ENCODE results near the gene GPR35.

The GPR35 gene

DNA sequence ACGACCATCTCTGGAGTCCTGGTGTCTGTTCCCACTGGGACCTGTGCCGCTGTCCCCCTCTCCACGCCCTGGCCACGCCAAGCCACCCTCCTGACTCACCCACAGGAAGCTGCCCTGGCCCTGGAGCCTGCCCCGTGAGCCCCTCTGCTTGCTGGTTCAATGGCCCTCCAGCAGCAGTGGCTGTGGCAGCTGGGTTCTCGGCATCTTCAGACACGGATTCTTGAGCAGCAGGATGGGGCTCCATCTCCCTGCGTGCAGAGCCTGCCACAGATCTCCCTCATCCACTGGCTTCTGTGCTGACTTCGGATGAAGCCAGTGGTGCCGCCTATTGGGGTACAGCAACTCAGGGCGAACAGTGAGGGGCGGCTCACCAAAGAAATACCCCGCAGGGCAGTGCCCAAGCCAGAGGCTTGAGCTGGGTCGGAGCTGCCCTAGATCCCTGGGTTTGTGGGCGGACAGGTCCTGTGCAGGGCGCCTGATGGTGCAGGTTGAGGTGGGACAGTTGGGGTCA lies 24.8 kb upstream of the GPR35 start:
- H3K27ac ChIP-seq (replicated peaks): no peak overlapping the region
- DNase-seq (ENCODE audit: low read depth in 1 of 2, low spot score in 1 of 2): no peak
- TF ChIP-seq, protein P1, sequence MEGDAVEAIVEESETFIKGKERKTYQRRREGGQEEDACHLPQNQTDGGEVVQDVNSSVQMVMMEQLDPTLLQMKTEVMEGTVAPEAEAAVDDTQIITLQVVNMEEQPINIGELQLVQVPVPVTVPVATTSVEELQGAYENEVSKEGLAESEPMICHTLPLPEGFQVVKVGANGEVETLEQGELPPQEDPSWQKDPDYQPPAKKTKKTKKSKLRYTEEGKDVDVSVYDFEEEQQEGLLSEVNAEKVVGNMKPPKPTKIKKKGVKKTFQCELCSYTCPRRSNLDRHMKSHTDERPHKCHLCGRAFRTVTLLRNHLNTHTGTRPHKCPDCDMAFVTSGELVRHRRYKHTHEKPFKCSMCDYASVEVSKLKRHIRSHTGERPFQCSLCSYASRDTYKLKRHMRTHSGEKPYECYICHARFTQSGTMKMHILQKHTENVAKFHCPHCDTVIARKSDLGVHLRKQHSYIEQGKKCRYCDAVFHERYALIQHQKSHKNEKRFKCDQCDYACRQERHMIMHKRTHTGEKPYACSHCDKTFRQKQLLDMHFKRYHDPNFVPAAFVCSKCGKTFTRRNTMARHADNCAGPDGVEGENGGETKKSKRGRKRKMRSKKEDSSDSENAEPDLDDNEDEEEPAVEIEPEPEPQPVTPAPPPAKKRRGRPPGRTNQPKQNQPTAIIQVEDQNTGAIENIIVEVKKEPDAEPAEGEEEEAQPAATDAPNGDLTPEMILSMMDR (IDR thresholded peaks at IDR 0.05; ENCODE audit: insufficient read depth, low read length): no peak
- no peak for TF ChIP-seq POLR2AphosphoS5 (IDR thresholded peaks at IDR 0.05; ENCODE audit: low read depth)
- H3K27me3 ChIP-seq (ENCODE audit: insufficient read depth, poor library complexity, severe bottlenecking): no peaks in the 10 kb centered on the region
- no peak overlapping the region for H3K4me3 ChIP-seq (replicated peaks; ENCODE audit: insufficient read depth, low read length)

DNA sequence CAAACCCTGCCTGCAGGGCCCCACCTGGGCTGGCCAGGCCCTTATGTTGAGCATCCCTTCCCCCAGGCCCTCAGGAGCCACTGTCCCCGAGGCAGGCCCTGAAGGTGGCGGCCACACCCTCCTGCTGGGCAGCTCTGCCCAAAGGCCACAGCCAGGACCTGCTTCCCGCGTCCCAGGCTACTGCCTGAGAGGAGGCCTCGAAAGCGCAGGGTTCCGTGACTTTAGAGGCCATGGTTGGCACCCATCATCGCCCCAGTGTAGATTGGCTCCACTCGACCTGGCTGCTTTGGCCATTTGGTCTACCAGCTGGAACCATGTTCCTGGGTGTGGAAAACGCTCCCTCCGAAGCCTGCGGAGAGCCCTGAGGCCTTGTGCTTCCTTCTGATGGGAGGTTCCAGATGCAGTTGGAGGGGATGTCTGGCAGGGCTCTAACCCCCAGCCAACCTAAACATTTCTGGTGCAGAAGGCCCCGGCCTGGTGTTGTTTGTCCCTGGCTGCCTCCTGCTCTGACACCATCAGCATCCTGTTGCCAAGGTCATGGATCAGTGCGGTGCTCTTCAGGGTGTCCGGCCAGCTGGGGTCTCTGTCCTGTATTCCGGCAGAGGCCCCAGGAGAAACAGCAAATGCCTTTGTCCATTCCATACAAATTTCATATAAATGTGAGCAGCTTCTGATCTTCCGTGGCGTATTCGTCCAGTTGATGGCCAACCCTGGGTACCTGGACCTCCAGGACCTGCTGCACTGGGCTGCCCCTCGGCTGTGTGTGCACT lies 24.0 kb upstream of the GPR35 start:
- TF ChIP-seq, protein P1 (IDR thresholded peaks at IDR 0.05; ENCODE audit: insufficient read depth, low read length): no peak
- TF ChIP-seq, protein P2, sequence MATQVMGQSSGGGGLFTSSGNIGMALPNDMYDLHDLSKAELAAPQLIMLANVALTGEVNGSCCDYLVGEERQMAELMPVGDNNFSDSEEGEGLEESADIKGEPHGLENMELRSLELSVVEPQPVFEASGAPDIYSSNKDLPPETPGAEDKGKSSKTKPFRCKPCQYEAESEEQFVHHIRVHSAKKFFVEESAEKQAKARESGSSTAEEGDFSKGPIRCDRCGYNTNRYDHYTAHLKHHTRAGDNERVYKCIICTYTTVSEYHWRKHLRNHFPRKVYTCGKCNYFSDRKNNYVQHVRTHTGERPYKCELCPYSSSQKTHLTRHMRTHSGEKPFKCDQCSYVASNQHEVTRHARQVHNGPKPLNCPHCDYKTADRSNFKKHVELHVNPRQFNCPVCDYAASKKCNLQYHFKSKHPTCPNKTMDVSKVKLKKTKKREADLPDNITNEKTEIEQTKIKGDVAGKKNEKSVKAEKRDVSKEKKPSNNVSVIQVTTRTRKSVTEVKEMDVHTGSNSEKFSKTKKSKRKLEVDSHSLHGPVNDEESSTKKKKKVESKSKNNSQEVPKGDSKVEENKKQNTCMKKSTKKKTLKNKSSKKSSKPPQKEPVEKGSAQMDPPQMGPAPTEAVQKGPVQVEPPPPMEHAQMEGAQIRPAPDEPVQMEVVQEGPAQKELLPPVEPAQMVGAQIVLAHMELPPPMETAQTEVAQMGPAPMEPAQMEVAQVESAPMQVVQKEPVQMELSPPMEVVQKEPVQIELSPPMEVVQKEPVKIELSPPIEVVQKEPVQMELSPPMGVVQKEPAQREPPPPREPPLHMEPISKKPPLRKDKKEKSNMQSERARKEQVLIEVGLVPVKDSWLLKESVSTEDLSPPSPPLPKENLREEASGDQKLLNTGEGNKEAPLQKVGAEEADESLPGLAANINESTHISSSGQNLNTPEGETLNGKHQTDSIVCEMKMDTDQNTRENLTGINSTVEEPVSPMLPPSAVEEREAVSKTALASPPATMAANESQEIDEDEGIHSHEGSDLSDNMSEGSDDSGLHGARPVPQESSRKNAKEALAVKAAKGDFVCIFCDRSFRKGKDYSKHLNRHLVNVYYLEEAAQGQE (IDR thresholded peaks at IDR 0.05; ENCODE audit: insufficient replicate concordance, low read depth): no peak
- TF ChIP-seq POLR2AphosphoS5 (IDR thresholded peaks at IDR 0.05; ENCODE audit: low read depth) (no peak), GABPA (IDR thresholded peaks at IDR 0.05; ENCODE audit: low read depth) (no peak), SPI1 (IDR thresholded peaks at IDR 0.05; ENCODE audit: borderline replicate concordance, low read depth) (no peak)
- Histone ChIP-seq H3K27me3 (ENCODE audit: insufficient read depth, poor library complexity, severe bottlenecking) (no peaks in the 10 kb centered on the region), H3K4me3 (replicated peaks; ENCODE audit: insufficient read depth, low read length) (no peak overlapping the region), H3K27ac (replicated peaks) (no peak overlapping the region)
- DNase-seq (ENCODE audit: low read depth in 1 of 2, low spot score in 1 of 2): no peak

GRCh38 chr2:240601831-240602160 lies 23.5 kb upstream of the GPR35 start:
- no peak for DNase-seq (ENCODE audit: low read depth in 1 of 2, low spot score in 1 of 2)
- H3K27me3 ChIP-seq (ENCODE audit: insufficient read depth, poor library complexity, severe bottlenecking): no peaks in the 10 kb centered on the region
- no peak overlapping the region for H3K4me3 ChIP-seq (replicated peaks; ENCODE audit: insufficient read depth, low read length)
- TF ChIP-seq, protein P2 (IDR thresholded peaks at IDR 0.05; ENCODE audit: insufficient replicate concordance, low read depth): no peak
- TF ChIP-seq SPI1 (IDR thresholded peaks at IDR 0.05; ENCODE audit: borderline replicate concordance, low read depth) (no peak), POLR2AphosphoS5 (IDR thresholded peaks at IDR 0.05; ENCODE audit: low read depth) (no peak), GABPA (IDR thresholded peaks at IDR 0.05; ENCODE audit: low read depth) (no peak)
- TF ChIP-seq, protein P1 (IDR thresholded peaks at IDR 0.05; ENCODE audit: insufficient read depth, low read length): no peak
- no peak overlapping the region for H3K27ac ChIP-seq (replicated peaks)

Measured in HL-60 (cell line).